Thyroid gland (tissue), 4 donors: ENCODE measurements around the gene MESP2. TPM values are rescaled to one million over a fixed set of nuclear protein-coding genes. Genes with fewer than 3 reads are reported as not detected.

Experiments
- DNase-seq, 2 donors: peaks; one replicate each; pipeline ENCODE4 v3.0.0-alpha.2; 2019
- H3K27ac ChIP-seq, 3 donors: fragments of 200-600 bp; sonication (generic); 1 replicate in 2 of 3; 2 replicates in 1 of 3; pipeline ENCODE4 v1.5.1; 2016 to 2019; ENCODE audit warnings: mild to moderate bottlenecking in 1 of 3, moderate library complexity in 1 of 3
- H3K27me3 ChIP-seq: fragments of 200-600 bp; sonication (generic); one replicate; pipeline ENCODE4 v1.5.1; 2019
- H3K36me3 ChIP-seq, 2 donors: fragments of 200-600 bp; sonication (generic); one replicate each; pipeline ENCODE4 v1.5.1; 2016 to 2019
- H3K4me1 ChIP-seq, 2 donors: fragments of 200-600 bp; sonication (generic); one replicate each; pipeline ENCODE4 v1.5.1; 2017 to 2019
- H3K4me3 ChIP-seq, 3 donors: fragments of 200-600 bp; sonication (generic); replicated peaks in 1 of 3; 1 replicate in 2 of 3; 2 replicates in 1 of 3; pipeline ENCODE4 v1.5.1; 2016; ENCODE audit warnings: mild to moderate bottlenecking in 1 of 3
- H3K9me3 ChIP-seq: fragments of 200-600 bp; sonication (generic); one replicate; pipeline ENCODE4 v1.5.1; 2017
- POLR2A ChIP-seq, 2 donors: fragments of 450-650 bp; IDR thresholded peaks; one replicate each; pipeline ENCODE4 v1.6.1; 2017; ENCODE audit warnings: antibody characterized with exemption in 2 of 2, mild to moderate bottlenecking in 2 of 2, moderate library complexity in 1 of 2
- WGBS, 2 donors: methylation state at CpG; one replicate each; pipeline ENCODE4 v1.1.5; 2017; 5-methylcytosine and 5-hydroxymethylcytosine counted together
- intact Hi-C: fragments of 100-400 bp; cut with DNase I; formaldehyde crosslinking; loops from one replicate; pipeline ENCODE4 v1.15.1; 2023
- total RNA-seq, 4 donors: library from RNA; depleted of rRNA; stranded (reverse); fragments of >200 nt; gene quantifications; one replicate each; pipeline ENCODE4 v1.2.3, GENCODE V29; 2016
- TF ChIP-seq, protein P1 (sequence below), 6 experiments: fragments of 200-600 bp in 3 of 6; fragments of 450-650 bp in 3 of 6; sonication (generic) in 3 of 6; IDR thresholded peaks; one replicate each; pipeline ENCODE4 v1.5.1; 2016 to 2019; ENCODE audit warnings: antibody characterized with exemption in 6 of 6, mild to moderate bottlenecking in 2 of 6, inconsistent platforms in 1 of 6, moderate library complexity in 1 of 6

The MESP2 gene
- total RNA-seq, 4 donors from 2014 or later, result 0.34 to 0.67 TPM; not detected in 2

DNA sequence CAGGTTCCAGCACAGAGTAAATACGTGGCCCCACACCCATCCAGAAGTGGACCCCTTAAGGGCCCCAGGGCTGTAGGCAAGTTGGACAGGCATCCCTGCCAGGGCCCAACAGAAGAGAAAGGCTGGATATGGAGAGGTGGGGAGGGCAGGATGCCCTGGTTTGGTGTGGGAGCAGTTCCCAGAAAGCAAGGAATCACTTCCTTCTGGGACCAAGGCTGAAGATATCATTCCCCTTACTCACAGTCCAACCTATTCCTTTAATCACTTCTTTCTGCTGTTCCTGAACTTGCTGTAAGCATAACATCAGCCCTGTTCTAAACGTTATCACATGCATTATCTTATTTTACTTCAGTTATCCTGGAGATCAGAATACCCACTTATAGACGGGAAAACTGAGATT lies 6.1 kb upstream of the MESP2 start:
- Histone ChIP-seq H3K27ac (no peak overlapping the region), H3K4me3 (no peak overlapping the region), H3K27me3 (no peaks in the 10 kb centered on the region), H3K4me1 (peaks cover 0 to 13% of the 10 kb centered on the region in 2 donors), H3K9me3 (no peaks in the 10 kb centered on the region), H3K36me3 (no peaks in the 10 kb centered on the region)
- intact Hi-C loops, result no loop called here
- WGBS, 2 donors, result 86 to 88% methylated on average over 3 of the region's 3 CpGs
- DNase-seq, result no peak
- TF ChIP-seq, protein P1, sequence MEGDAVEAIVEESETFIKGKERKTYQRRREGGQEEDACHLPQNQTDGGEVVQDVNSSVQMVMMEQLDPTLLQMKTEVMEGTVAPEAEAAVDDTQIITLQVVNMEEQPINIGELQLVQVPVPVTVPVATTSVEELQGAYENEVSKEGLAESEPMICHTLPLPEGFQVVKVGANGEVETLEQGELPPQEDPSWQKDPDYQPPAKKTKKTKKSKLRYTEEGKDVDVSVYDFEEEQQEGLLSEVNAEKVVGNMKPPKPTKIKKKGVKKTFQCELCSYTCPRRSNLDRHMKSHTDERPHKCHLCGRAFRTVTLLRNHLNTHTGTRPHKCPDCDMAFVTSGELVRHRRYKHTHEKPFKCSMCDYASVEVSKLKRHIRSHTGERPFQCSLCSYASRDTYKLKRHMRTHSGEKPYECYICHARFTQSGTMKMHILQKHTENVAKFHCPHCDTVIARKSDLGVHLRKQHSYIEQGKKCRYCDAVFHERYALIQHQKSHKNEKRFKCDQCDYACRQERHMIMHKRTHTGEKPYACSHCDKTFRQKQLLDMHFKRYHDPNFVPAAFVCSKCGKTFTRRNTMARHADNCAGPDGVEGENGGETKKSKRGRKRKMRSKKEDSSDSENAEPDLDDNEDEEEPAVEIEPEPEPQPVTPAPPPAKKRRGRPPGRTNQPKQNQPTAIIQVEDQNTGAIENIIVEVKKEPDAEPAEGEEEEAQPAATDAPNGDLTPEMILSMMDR (IDR thresholded peaks at IDR 0.05), result no peak
- TF ChIP-seq POLR2A (IDR thresholded peaks at IDR 0.05), result no peak

DNA sequence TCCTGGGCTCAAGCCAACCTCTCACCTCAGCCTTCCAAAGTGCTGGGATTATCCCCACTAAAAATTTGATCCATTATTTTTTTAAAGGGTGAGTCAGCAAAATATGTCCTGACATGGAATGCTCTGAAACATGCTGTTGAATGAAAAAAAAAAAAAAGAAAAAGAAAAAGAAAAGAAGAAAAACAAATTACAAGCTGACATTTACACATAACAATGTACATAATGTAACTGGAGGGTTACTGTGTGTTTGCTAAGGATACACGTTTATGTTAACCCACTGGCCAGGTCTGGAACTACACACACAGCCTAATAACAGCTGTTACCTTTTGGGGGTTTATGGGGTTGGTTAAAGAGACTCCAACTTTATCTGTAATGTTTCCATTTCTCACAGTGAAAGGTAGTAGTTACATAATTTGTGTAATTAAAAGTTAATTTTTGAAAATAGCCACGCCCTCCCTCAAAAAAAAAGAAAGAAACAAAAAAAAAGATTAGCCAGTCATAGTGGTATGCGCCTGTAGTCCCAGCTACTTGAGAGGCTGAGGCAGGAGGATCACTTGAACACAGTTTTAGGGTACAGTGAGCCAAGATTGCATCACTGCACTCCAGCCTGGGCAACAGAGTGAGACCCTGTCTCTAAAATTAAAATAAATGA lies 3.1 kb upstream of the MESP2 start:
- TF ChIP-seq POLR2A (IDR thresholded peaks at IDR 0.05), result no peak
- TF ChIP-seq, protein P1 (IDR thresholded peaks at IDR 0.05), result peak in 2 of 6 experiments; percentile 16 to 23
- Histone ChIP-seq H3K27ac (no peak overlapping the region), H3K36me3 (no peaks in the 10 kb centered on the region), H3K4me3 (no peak overlapping the region), H3K9me3 (no peaks in the 10 kb centered on the region), H3K27me3 (no peaks in the 10 kb centered on the region), H3K4me1 (peaks cover 3 to 11% of the 10 kb centered on the region in 2 donors)
- DNase-seq, result no peak
- intact Hi-C loops, result no loop called here
- WGBS, 2 donors, result 80 to 84% methylated on average over 3 of the region's 3 CpGs

DNA sequence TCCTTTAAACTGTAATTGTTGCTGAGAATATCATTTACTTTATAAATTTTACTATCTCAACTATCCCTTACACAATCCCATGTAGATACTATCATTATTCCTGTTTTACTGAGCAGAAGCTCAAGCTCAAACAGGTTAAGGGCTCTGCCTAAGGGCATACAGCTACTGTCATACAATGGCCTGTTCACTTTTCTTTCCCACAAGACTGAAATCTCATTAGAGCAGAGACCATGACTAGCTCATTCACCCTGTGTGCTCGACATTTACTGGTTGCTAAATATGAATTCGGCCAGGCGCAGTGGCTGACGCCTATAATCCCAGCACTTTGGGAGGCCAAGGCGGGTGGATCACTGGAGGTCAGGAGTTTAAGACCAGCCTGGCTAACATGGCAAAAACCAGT lies 1.6 kb upstream of the MESP2 start:
- peaks cover 3 to 10% of the 10 kb centered on the region in 2 donors for H3K4me1 ChIP-seq
- H3K27ac ChIP-seq, result no peak overlapping the region
- H3K36me3 ChIP-seq, result no peaks in the 10 kb centered on the region
- WGBS, 2 donors, result 90 to 95% methylated on average over 5 of the region's 5 CpGs
- no peaks in the 10 kb centered on the region for H3K9me3 ChIP-seq
- DNase-seq, result no peak
- intact Hi-C loops, result no loop called here
- no peaks in the 10 kb centered on the region for H3K27me3 ChIP-seq
- TF ChIP-seq POLR2A (IDR thresholded peaks at IDR 0.05), result no peak
- TF ChIP-seq, protein P1 (IDR thresholded peaks at IDR 0.05), result no peak
- no peak overlapping the region for H3K4me3 ChIP-seq

DNA sequence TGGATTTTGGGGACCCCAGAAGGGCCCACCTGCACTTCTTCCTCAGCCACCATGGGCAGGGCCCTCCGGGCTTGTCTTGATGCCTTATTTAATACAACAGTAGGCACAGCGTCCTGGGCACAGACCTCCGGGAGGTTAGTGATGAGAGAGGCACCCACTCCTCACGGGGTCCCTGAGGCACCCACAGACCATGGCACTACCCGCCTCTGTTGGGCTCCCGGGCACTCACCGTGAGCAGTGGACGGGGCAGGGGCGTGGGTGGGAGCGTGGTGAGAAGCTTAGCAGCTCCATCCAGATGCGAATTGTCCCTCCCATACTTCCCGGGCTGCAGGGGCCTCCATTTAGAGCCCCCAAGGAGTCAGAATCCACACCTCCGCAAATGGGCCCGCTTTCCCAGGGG lies 317 bp upstream of the MESP2 start:
- no peak for DNase-seq
- Histone ChIP-seq H3K4me3 (peak overlapping the region in 1 of 3 donors; percentile 31), H3K36me3 (no peaks in the 10 kb centered on the region), H3K27ac (peak overlapping the region in 1 of 3 donors; percentile 7), H3K9me3 (no peaks in the 10 kb centered on the region), H3K27me3 (no peaks in the 10 kb centered on the region), H3K4me1 (peaks cover 3 to 10% of the 10 kb centered on the region in 2 donors)
- intact Hi-C loops, result no loop called here
- no peak for TF ChIP-seq POLR2A (IDR thresholded peaks at IDR 0.05)
- TF ChIP-seq, protein P1 (IDR thresholded peaks at IDR 0.05), result no peak
- 76 to 94% methylated on average over 2 to 8 of the region's 14 CpGs for WGBS, 2 donors

DNA sequence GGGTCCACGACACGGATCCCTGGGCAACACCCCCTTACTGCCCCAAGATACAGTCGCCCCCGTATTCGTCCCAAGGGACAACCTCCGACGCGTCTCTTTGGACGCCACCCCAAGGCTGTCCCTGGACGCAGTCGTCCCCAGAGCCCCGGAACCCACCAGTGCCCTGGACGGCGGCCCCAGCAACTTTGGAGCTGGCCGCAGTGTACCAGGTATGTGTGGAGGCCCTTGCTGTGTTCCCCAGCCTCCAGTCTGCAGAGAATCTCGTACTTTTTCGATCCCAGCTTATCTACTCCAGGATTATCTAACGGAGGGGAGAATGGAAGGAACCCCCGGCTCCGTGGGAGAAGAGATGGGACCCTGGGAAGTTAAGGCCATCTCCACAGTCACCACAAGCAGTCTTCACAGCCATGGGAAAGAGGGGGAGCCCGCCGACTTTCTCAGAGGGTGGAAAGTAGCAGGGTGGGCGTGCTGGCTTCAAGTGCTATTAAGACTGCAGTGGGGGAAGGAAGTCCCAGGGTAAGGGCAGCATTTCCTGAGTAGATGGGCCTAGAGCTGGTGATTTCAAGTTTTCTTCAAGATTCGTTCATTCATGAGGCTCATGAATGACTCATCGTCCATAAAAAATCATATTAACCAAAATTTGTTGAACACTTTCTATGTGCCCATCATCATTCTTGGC lies 1.1 kb downstream of the MESP2 start:
- Histone ChIP-seq H3K27ac (peak overlapping the region in 1 of 3 donors; percentile 7), H3K27me3 (no peaks in the 10 kb centered on the region), H3K9me3 (no peaks in the 10 kb centered on the region), H3K4me3 (no peak overlapping the region), H3K36me3 (no peaks in the 10 kb centered on the region), H3K4me1 (peaks cover 3 to 10% of the 10 kb centered on the region in 2 donors)
- WGBS, 2 donors, result 59 to 75% methylated on average over 16 to 21 of the region's 25 CpGs
- intact Hi-C loops, result no loop called here
- TF ChIP-seq, protein P1 (IDR thresholded peaks at IDR 0.05), result no peak
- TF ChIP-seq POLR2A (IDR thresholded peaks at IDR 0.05), result no peak
- DNase-seq, result no peak
